ENCODE data around the gene OTUD3.
"Not testable (repeated sequence)": the region's sequence is repeated elsewhere in the genome, so short reads cannot be mapped to it uniquely, and the experiment has no call there.

The OTUD3 gene

GRCh38 chr1:19920132-19920710 is 38.0 kb downstream of the OTUD3 start:
- no peak for DNase-seq

GRCh38 chr1:19921310-19921709 is 39.1 kb downstream of the OTUD3 start:
- DNase-seq: no peak

- no peak for DNase-seq
Measured at GRCh38 chr1:19922015-19922688, 40.0 kb downstream of the OTUD3 start.

- no peak for DNase-seq
Measured at GRCh38 chr1:19923137-19923952, 41.1 kb downstream of the OTUD3 start, which contains the start of gene PLA2G2E. Gene PLA2G2E (minus strand): TSS chr1:19923617. CDS start chr1:19923559, 58 bp downstream.

GRCh38 chr1:19923953-19924346 is 41.8 kb downstream of the OTUD3 start:
- DNase-seq: no peak

- DNase-seq: no peak
Measured at GRCh38 chr1:19925342-19926070, 43.3 kb downstream of the OTUD3 start.

GRCh38 chr1:19926296-19927129 is 44.3 kb downstream of the OTUD3 start:
- DNase-seq: no peak

GRCh38 chr1:19927130-19927421 is 44.9 kb downstream of the OTUD3 start:
- DNase-seq: not testable (repeated sequence)

GRCh38 chr1:19932866-19933265 is 50.7 kb downstream of the OTUD3 start:
- no peak for DNase-seq

GRCh38 chr1:19934336-19934735 is 52.1 kb downstream of the OTUD3 start:
- no peak for DNase-seq

- DNase-seq: no peak
Measured at GRCh38 chr1:19936061-19936750, 54.0 kb downstream of the OTUD3 start.

GRCh38 chr1:19938472-19938871 is 56.3 kb downstream of the OTUD3 start:
- DNase-seq: no peak

GRCh38 chr1:19940486-19941205 is 58.5 kb downstream of the OTUD3 start:
- no peak for DNase-seq

- no peak for DNase-seq
Measured at GRCh38 chr1:19941206-19941568, 59.0 kb downstream of the OTUD3 start.

- no peak for DNase-seq
Measured at GRCh38 chr1:19942088-19942487, 59.9 kb downstream of the OTUD3 start.

- DNase-seq: no peak
Measured at GRCh38 chr1:19942657-19943056, 60.5 kb downstream of the OTUD3 start.

- DNase-seq: no peak
Measured at GRCh38 chr1:19945914-19946313, 63.7 kb downstream of the OTUD3 start.

- no peak for DNase-seq
Measured at GRCh38 chr1:19946331-19946751, 64.1 kb downstream of the OTUD3 start.

GRCh38 chr1:19946971-19947370 is 64.8 kb downstream of the OTUD3 start:
- no peak for DNase-seq

- DNase-seq: no peak
Measured at GRCh38 chr1:19949016-19949415, 66.8 kb downstream of the OTUD3 start.

- DNase-seq: no peak
Measured at GRCh38 chr1:19954059-19954458, 71.9 kb downstream of the OTUD3 start.
